DOHH2 (cell line): ENCODE measurements around the gene STK36.
"Not testable (repeated sequence)": the region's sequence is repeated elsewhere in the genome, so short reads cannot be mapped to it uniquely, and the experiment has no call there.

ENCODE experiments used
- H3F3A ChIP-seq: fragments of 200-600 bp; sonication (generic), shearing (Covaris generic); 2 replicates; pipeline ENCODE4 v1.6.0; 2016; ENCODE audit warnings: antibody characterized with exemption, mild to moderate bottlenecking; ENCODE audit not compliant: control insufficient read depth, insufficient read depth
- H3K27ac ChIP-seq: fragments of 200-600 bp; sonication (generic); 2 replicates; pipeline ENCODE4 v1.5.1; 2014; ENCODE audit warnings: low read depth, mild to moderate bottlenecking, low read length, moderate library complexity
- H3K27me3 ChIP-seq: fragments of 200-600 bp; sonication (generic); 2 replicates; pipeline ENCODE4 v1.6.1; 2014; ENCODE audit warnings: mild to moderate bottlenecking, low read length, mixed read lengths; ENCODE audit not compliant: control insufficient read depth
- H3K36me3 ChIP-seq: fragments of 200-600 bp; sonication (generic); 2 replicates; pipeline ENCODE4 v1.6.1; 2014; ENCODE audit warnings: mild to moderate bottlenecking, low read length, moderate library complexity, mixed read lengths; ENCODE audit not compliant: control insufficient read depth
- H3K4me1 ChIP-seq: fragments of 200-600 bp; sonication (generic); 2 replicates; pipeline ENCODE4 v1.6.1; 2014; ENCODE audit warnings: mild to moderate bottlenecking, low read length, mixed read lengths; ENCODE audit not compliant: control insufficient read depth
- H3K4me2 ChIP-seq: fragments of 200-600 bp; sonication (generic); 2 replicates; pipeline ENCODE4 v1.6.0; 2014; ENCODE audit warnings: mild to moderate bottlenecking, low read length, moderate library complexity
- H3K4me3 ChIP-seq: fragments of 200-600 bp; sonication (generic); 2 replicates; pipeline ENCODE4 v1.5.1; 2014; ENCODE audit warnings: mild to moderate bottlenecking, low read length, mixed read lengths
- H3K79me2 ChIP-seq: fragments of 200-600 bp; sonication (generic); 2 replicates; pipeline ENCODE4 v1.6.1; 2014; ENCODE audit warnings: mild to moderate bottlenecking, low read length, mixed read lengths; ENCODE audit not compliant: control insufficient read depth
- H3K9me2 ChIP-seq: fragments of 200-600 bp; sonication (generic); replicated peaks from 2 replicates; pipeline ENCODE4 v1.6.1; 2014; ENCODE audit warnings: mild to moderate bottlenecking, low read length, mixed read lengths; ENCODE audit not compliant: control insufficient read depth
- H3K9me3 ChIP-seq: fragments of 200-600 bp; sonication (generic); 2 replicates; pipeline ENCODE4 v1.6.1; 2014; ENCODE audit warnings: antibody characterized with exemption, low read length, mixed read lengths; ENCODE audit not compliant: control insufficient read depth, insufficient read depth
- H4K20me1 ChIP-seq: fragments of 200-600 bp; sonication (generic); 2 replicates; pipeline ENCODE4 v1.6.0; 2014; ENCODE audit warnings: low read depth, mild to moderate bottlenecking, antibody characterized with exemption, low read length, moderate library complexity; ENCODE audit not compliant: control insufficient read depth, insufficient read depth
- EZH2phosphoT487 ChIP-seq: fragments of 200-600 bp; sonication (generic); IDR thresholded peaks from 2 replicates; pipeline ENCODE4 v1.6.1; 2017; ENCODE audit warnings: borderline replicate concordance, mild to moderate bottlenecking, antibody characterized with exemption, low read length, moderate library complexity, mixed read lengths
- TF ChIP-seq, protein P1 (sequence below): fragments of 200-600 bp; sonication (generic); IDR thresholded peaks from one replicate; pipeline ENCODE4 v1.5.1; 2014; ENCODE audit warnings: antibody characterized with exemption, mild to moderate bottlenecking, low read depth, low read length; ENCODE audit not compliant: poor library complexity, severe bottlenecking

STK36 gene

DNA sequence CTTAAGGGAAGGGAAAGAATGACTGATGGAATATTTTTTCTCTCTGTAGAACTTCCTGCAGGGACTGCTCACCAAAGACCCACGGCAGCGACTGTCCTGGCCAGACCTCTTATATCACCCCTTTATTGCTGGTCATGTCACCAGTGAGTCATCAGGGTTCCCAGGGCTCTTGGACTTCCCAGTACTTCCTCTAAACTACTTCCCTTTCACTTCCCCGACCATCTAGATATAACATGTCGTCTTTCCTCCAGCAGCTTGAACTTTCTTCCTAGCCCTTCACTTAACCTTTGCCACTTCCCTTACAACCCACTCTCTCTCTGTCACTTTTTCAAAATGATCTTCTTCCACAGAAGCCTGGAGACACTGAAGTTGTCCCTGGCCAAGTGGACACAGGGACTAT lies 7.2 kb downstream of the STK36 start:
- H4K20me1 ChIP-seq: no peaks in the 10 kb centered on the region
- no peak overlapping the region for H3K27ac ChIP-seq
- no peak overlapping the region for H3K4me3 ChIP-seq
- no peaks in the 10 kb centered on the region for H3K79me2 ChIP-seq
- H3K4me1 ChIP-seq: no peaks in the 10 kb centered on the region
- no peaks in the 10 kb centered on the region for H3F3A ChIP-seq
- H3K9me2 ChIP-seq: no peaks in the 10 kb centered on the region
- H3K27me3 ChIP-seq: no peaks in the 10 kb centered on the region
- H3K9me3 ChIP-seq: no peaks in the 10 kb centered on the region
- no peak overlapping the region for H3K4me2 ChIP-seq
- TF ChIP-seq EZH2phosphoT487: no peak
- TF ChIP-seq, protein P1, sequence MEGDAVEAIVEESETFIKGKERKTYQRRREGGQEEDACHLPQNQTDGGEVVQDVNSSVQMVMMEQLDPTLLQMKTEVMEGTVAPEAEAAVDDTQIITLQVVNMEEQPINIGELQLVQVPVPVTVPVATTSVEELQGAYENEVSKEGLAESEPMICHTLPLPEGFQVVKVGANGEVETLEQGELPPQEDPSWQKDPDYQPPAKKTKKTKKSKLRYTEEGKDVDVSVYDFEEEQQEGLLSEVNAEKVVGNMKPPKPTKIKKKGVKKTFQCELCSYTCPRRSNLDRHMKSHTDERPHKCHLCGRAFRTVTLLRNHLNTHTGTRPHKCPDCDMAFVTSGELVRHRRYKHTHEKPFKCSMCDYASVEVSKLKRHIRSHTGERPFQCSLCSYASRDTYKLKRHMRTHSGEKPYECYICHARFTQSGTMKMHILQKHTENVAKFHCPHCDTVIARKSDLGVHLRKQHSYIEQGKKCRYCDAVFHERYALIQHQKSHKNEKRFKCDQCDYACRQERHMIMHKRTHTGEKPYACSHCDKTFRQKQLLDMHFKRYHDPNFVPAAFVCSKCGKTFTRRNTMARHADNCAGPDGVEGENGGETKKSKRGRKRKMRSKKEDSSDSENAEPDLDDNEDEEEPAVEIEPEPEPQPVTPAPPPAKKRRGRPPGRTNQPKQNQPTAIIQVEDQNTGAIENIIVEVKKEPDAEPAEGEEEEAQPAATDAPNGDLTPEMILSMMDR: no peak
- H3K36me3 ChIP-seq: peaks cover 5% of the 10 kb centered on the region; the same call in 1 of the 2 replicates

DNA sequence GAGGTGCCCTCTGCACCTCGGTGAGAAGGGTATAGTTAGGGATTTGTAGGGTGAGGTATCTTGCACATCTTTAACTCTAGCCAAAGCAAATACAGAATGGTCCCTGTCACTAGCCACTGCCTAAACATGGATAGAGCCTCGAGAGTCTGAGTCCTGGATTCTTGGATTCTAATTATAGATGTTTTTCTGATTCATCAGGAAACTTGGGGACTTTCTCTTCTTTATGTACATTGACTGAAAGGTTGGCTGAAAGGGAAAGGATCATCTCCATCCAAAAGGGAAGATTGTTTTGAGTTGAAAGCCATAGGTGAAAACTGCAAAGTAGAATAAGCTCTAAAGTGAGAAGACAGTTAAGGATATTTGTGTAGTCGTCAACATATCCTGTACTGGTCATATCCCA lies 8.2 kb downstream of the STK36 start:
- H3K27me3 ChIP-seq: no peaks in the 10 kb centered on the region
- H4K20me1 ChIP-seq: no peaks in the 10 kb centered on the region
- H3K79me2 ChIP-seq: no peaks in the 10 kb centered on the region
- no peaks in the 10 kb centered on the region for H3K9me3 ChIP-seq
- no peaks in the 10 kb centered on the region for H3F3A ChIP-seq
- H3K27ac ChIP-seq: no peak overlapping the region
- no peak overlapping the region for H3K4me3 ChIP-seq
- H3K36me3 ChIP-seq: peaks cover 5% of the 10 kb centered on the region; the same call in 1 of the 2 replicates
- H3K4me2 ChIP-seq: no peak overlapping the region
- H3K9me2 ChIP-seq: no peaks in the 10 kb centered on the region
- no peaks in the 10 kb centered on the region for H3K4me1 ChIP-seq
- no peak for TF ChIP-seq EZH2phosphoT487
- TF ChIP-seq, protein P1: no peak

DNA sequence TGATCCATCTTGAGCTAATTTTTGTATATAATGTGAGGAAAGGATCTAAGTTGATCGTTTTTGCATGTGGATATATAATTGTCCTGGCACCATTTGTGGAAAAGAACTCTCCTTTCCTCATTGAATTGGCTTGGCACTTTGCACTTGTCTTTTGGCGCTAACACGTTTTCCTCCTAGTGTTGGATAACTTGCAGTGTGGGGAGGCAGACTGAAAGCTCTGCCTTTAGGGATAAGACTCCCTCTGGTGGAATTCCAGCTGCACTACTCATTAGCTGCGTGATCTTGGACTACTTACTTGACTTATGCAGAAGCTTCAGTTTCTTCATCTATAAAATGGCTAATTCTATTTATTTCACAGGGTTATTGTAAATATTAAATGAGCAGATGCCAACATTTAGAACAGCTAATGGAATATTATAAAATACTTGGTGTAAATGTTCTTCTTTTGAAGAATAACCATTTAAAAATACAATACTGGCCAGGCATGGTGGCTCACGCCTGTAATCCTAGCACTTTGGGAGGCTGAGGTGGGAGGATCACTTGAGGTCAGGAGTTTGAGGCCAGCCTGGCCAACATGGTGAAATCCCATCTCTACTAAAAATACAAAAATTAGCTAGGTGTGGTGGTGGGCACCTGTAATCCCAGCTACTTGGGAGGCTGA lies 15.6 kb downstream of the STK36 start:
- not testable (repeated sequence) for H3K27me3 ChIP-seq, H3K36me3 ChIP-seq, H3K27ac ChIP-seq, H3K4me3 ChIP-seq, H4K20me1 ChIP-seq, H3K4me2 ChIP-seq, H3K4me1 ChIP-seq, H3F3A ChIP-seq, H3K9me3 ChIP-seq, H3K79me2 ChIP-seq, H3K9me2 ChIP-seq
- TF ChIP-seq, protein P1: peak; percentile 76

GRCh38 chr2:218691234-218691633 lies 19.3 kb downstream of the STK36 start:
- Histone ChIP-seq H3F3A (no peaks in the 10 kb centered on the region), H3K36me3 (peaks cover 3% of the 10 kb centered on the region; the same call in 1 of the 2 replicates)
- TF ChIP-seq, protein P1: no peak
- no peak for TF ChIP-seq EZH2phosphoT487

More at GRCh38 chr2:218691234-218691633, 19.3 kb downstream of the STK36 start:
- no peaks in the 10 kb centered on the region for H3K9me2 ChIP-seq
- no peaks in the 10 kb centered on the region for H4K20me1 ChIP-seq
- H3K27me3 ChIP-seq: no peaks in the 10 kb centered on the region
- H3K4me3 ChIP-seq: no peak overlapping the region
- H3K27ac ChIP-seq: no peak overlapping the region
- no peaks in the 10 kb centered on the region for H3K9me3 ChIP-seq
- no peaks in the 10 kb centered on the region for H3K79me2 ChIP-seq
- no peak overlapping the region for H3K4me2 ChIP-seq
- 0 out of 2 replicates have a peak, but pooled peaks cover 3% of the 10 kb centered on the region for H3K4me1 ChIP-seq
